HUES6 (cell line): ENCODE measurements around the gene TRIML2.

Experiments
- H3K27ac ChIP-seq: 2 replicates; pipeline ENCODE4 v1.7.0; 2013; ENCODE audit warnings: low read depth, mild to moderate bottlenecking, low read length, inconsistent platforms
- H3K27me3 ChIP-seq: 2 replicates; pipeline ENCODE4 v1.6.1; 2013; ENCODE audit warnings: low read length; ENCODE audit not compliant: control insufficient read depth, insufficient read depth
- H3K36me3 ChIP-seq: 2 replicates; pipeline ENCODE4 v1.6.1; 2013; ENCODE audit warnings: low read length; ENCODE audit not compliant: control insufficient read depth, insufficient read depth
- H3K4me1 ChIP-seq: 2 replicates; pipeline ENCODE4 v1.6.1; 2013; ENCODE audit warnings: low read length; ENCODE audit not compliant: control insufficient read depth, insufficient read depth
- H3K4me3 ChIP-seq: 2 replicates; pipeline ENCODE4 v1.5.1; 2013; ENCODE audit warnings: low read depth, low read length
- H3K9ac ChIP-seq: one replicate; pipeline ENCODE4 v1.6.1; 2013; ENCODE audit warnings: mild to moderate bottlenecking, low read length
- H3K9me3 ChIP-seq: 2 replicates; pipeline ENCODE4 v1.6.1; 2013; ENCODE audit warnings: low read depth, low read length; ENCODE audit not compliant: control insufficient read depth, insufficient read depth

Gene TRIML2

GRCh38 chr4:188041721-188042120, 67.7 kb downstream of the TRIML2 start:
- no peaks in the 10 kb centered on the region for H3K27me3 ChIP-seq
- H3K9ac ChIP-seq: no peak overlapping the region
- peaks cover 16% of the 10 kb centered on the region; the same call in 1 of the 2 replicates for H3K4me1 ChIP-seq
- no peak overlapping the region for H3K27ac ChIP-seq
- H3K9me3 ChIP-seq: no peaks in the 10 kb centered on the region
- H3K36me3 ChIP-seq: no peaks in the 10 kb centered on the region
- H3K4me3 ChIP-seq: peak overlapping the region; percentile 14; the same call in 1 of the 2 replicates
